NCI-H446 (cell line): ENCODE measurements around the gene MROH8.
"Not testable (repeated sequence)": the region's sequence is repeated elsewhere in the genome, so short reads cannot be mapped to it uniquely, and the experiment has no call there.

Experiments
- DNase-seq, 2 experiments: peaks; one replicate each; lab custom pipeline; 2025; lab: John Stamatoyannopoulos, UW

Gene MROH8

DNA sequence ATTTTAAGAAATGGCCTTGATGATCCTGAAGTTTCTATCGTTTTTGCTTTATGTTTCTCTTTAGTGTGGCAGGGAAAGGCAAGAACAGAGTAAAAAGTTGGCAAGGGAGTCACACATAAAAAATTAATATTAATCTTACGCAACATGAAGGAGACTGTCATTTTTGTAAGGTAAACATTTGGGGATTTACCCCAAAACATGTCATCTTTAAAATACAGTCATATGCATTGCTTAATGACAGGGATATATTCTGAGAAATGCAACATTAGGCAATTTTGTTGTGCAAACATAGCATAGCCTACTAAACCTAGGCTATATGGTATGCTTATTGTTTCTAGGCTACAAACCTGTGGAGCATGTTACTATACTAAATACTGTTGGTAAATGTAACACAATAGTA, 88.9 kb downstream of the MROH8 start:
- no peak for DNase-seq

DNA sequence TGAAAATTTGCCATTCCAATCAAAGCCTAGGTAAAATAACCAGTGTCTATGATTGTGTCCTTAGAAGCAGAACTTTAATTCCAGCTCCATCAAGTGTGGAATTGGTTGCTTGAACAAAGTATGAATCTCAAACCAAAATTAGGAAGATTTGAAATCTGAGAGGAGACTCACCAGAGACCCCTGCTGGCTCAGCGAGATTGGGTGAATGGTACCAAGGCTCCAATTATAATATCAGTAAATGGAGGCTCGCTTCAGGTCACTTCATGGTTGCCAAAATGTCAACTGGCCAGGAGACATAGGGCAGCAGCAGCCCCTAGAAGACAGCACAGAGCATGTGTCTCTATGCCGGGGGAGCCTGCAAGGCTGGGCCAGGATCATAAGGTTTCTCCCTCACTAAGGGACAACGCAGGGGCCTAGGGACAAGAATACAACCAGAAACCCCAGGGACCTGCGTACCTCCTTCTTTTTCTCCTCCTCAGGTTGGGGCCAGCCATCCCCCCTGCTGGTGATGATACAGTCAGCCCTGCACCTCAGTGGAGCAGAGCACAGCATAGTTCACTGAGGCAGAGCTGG, 97.5 kb downstream of the MROH8 start:
- no peak for DNase-seq

DNA sequence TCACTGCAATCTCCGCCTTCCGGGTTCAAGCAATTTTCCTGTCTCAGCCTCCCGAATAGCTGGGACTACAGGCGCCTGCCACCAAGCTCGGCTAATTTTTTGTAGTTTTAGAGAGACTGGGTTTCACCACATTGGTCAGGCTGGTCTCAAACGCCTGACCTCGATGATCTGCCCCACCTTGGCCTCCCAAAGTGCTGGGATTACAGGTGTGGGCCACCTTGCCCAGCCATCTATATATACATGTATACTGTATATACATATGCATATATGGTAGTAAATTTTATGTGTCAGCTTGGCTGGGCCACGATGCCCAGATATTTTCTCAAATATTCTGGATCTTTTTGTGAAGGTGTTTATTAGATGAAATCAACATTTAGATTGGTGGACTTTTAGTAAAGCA, 102.3 kb downstream of the MROH8 start:
- no peak for DNase-seq

DNA sequence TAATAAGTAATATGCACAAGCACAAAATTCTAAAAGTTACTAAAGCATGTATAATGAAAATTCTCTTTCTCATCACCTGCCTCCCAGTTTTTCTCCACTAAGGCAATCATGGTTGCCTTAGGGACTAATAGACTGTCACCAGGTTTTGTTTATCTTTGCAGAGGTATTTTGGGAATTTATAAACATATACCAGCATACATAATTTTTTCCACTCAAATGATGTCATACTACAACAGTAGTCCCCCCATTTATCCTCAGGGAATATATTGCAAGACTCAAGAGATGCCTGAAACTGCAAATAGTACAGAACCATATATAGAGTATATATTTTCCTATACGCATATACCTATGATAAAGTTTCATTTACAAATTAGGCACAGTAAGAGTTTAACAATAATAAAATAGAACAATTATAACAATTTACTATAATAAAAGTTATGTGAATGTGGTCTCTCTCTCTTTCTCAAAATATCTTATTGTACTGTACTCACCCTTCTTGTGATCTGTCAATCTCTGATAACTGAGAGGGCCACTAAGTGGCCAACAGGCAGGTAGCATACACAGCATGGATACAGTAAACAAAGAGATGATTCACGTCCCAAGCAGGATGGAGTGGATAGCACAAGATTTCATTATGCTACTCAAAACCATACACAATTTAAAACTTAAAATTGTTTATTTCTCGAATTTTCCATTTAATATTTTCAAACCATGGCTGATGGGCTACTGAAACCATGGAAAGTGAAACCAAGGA, 103.2 kb downstream of the MROH8 start:
- DNase-seq = no peak

DNA sequence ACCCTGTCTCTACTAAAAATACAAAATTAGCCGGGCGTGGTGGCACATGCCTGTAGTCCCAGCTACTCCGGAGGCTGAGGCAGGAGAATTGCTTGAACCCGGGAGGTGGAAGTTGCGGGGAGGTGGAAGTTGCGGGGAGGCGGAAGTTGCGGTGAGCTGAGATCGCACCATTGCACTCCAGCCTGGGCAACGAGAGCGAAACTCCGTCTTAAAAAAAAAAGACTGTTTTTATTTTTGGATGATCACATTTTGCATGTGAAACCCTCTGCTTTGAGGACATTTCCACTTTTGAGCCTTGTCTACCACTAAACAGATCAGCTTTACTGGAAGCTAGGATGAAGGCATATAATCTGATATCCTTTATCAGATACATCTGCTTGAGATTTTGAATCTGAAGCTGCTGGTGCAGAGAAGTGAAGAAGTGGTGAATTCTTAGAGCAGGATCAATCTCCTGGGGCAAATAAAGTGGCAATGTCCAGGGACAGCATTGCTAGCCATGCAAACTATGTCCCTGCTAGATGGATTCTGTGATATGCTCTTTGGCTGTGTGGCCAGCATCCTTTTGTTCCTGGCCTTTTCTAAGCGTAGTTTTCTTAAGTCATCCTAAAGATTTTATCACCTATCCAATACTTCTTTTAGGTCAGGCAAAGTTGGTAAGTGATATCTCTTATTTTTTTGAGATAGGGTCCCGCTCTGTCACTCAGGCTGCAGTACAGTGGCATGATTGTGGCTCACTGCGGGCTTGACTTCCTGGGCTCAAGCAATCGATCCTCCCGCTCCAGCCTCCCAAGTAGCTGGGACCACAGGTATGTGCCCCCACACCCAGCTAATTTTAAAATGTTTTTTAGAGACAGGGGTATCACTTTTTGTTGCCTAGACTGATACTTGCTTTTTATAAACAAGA, 106.8 kb downstream of the MROH8 start:
- DNase-seq = no peak

DNA sequence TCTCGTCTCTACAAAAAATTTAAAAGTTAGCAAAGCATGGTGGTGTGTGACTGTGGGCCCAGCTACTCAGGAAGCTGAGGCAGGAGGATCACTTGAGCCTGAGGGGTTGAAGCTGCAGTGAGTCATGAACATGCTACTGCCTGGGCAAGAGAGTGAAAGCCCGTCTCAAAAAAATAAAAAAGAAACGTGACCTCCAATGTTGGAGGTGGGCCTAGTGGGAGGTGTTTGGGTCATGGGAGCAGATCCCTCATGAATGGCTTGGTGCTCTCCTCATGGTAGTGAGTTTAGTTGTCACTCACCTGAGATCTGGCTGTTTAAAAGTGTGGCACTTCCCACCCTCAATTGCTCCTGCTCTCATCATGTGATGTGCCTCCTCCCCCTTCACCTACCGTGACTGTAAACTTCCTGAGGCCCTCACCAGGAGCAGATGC, 107.9 kb downstream of the MROH8 start:
- no peak for DNase-seq

DNA sequence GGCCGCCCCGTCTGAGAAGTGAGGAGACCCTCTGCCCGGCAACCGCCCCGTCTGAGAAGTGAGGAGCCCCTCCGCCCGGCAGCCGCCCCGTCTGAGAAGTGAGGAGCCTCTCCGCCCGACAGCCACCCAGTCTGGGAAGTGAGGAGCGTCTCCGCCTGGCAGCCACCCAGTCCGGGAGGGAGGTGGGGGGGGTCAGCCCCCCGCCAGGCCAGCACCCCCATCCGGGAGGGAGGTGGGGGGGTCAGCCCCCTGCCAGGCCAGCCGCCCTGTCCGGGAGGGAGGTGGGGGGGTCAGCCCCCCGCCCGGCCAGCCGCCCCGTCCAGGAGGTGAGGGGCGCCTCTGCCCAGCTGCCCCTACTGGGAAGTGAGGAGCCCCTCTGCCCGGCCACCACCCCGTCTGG, 109.8 kb downstream of the MROH8 start:
- DNase-seq = not testable (repeated sequence)

DNA sequence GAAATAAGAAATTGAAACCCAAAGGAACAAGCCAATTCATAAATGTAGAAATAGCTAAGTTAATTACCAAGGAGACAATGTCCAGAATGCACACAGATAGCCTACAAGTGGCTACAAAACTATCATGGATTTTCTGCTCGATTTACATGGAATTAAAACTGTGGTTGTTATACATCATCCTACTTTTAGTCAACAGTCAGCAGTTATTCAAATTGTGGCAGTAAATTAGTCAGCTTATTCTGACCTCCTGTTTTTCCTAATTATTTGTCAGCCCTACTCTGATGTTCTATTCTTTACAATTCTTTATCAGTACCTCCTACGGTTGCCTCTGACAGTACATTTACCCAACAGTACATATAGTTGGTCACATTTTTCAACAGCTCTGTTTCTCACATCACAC, 113.2 kb downstream of the MROH8 start:
- DNase-seq = no peak

DNA sequence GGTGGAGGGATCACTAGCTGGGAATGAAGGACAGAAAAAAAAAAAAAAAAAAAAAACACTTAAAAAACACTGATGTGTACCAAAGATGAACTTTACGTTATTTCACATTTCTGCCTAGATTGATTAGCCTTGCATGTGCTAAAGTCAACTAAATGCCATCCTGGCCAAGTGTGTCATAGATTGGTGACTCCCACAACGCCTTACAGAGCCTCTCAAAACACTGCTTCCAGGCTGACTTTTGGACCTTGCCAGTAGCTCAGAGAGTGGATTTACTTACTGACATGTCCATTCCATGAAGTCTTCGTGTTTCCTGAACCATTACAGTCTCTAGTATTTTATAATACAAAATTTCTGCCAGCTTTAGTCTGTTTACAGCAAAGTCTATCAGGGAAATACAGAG, 124.1 kb downstream of the MROH8 start:
- no peak for DNase-seq

DNA sequence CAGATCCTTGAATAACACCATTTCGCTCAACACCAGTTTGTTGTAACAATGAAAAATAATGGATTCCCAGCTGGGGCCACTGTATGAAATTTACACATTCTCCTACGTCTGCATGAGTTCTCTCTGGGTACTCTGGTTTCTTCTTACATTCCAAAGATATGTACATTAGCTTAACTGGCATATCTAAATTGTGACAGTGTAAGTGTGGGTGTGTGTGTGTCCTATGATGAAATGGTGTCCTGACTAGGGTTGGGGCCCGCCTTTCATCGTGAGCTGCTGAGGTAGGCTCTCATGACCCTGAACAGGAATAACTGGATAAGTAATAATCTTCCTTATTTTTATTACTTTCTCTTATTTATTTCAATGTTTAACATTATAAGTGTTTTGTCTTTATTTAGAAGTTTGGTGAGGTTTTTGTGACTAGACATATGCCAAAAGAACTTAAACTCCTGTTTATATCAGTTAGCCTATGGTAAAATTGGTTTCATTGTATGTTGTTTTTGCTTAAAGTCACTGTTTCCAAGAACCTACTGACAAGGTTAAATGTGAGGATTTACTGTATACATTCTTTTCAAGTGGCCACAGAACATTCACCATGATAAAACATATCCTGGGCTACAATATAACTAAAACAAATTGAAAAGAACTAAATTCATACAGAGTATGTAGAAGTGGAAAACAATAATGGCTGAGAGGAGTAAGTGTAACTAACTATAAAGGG, 126.0 kb downstream of the MROH8 start:
- DNase-seq = no peak
